Measurements from ENCODE around the gene NRXN3. TPM values are rescaled to one million over a fixed set of nuclear protein-coding genes. Genes with fewer than 3 reads are reported as not detected.

NRXN3 gene
- total RNA-seq, 4 donors from 2014 or later = 0.19 to 1.4 (median 0.40) TPM

DNA sequence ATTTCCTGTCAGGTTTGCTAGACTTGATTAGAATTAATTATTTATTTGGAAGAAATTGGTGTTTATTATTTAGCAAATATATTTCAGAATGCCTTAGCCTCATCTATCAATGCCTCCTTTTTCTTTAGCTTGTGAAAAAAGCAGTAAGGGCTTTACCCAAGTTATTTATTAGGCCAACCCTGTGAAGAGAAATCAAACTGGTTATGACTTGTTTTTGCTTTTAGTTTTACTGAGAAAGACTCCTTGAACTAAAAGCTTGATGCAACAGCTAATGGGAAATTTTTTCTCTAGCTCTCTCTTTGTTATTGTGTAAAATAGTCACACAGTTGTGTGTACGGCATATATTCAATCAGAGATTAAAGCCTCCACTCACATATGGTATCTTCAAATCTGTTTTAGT is 1734.3 kb downstream of the NRXN3 start:
- no peak for DNase-seq (ENCODE audit: low spot score)
- TF ChIP-seq CTCF (IDR thresholded peaks at IDR 0.05) = no peak
- ATAC-seq (ENCODE audit: low FRiP score) = no peak

- TF ChIP-seq CTCF (IDR thresholded peaks at IDR 0.05) = no peak
- ATAC-seq (ENCODE audit: low FRiP score) (no peak), DNase-seq (ENCODE audit: low spot score) (no peak)
Measured at GRCh38 chr14:79906994-79907393, 1736.8 kb downstream of the NRXN3 start.

GRCh38 chr14:79910086-79910485 is 1739.9 kb downstream of the NRXN3 start:
- no peak for ATAC-seq (ENCODE audit: low FRiP score)
- no peak for DNase-seq (ENCODE audit: low spot score)
- no peak for TF ChIP-seq CTCF (IDR thresholded peaks at IDR 0.05)

DNA sequence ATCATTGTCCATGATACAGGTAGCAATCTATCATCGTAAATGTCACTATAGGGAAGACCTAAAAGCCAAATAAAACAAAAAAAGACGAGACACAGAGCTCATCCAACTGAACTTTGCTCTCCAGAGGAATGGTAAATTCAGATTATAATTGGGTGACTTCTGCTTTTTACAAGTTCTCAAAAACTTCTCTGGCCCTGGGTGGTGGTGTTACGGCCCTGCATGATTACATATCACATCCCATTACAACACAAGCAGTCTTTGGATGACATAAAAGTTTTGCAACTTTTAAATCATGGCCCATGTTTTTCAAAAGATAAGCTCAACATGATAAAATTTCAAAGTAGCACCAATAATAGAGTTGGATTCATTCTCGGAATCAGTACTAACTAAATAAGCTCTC is 1741.6 kb downstream of the NRXN3 start:
- DNase-seq (ENCODE audit: low spot score) = no peak
- TF ChIP-seq CTCF (IDR thresholded peaks at IDR 0.05) = no peak
- no peak for ATAC-seq (ENCODE audit: low FRiP score)

DNA sequence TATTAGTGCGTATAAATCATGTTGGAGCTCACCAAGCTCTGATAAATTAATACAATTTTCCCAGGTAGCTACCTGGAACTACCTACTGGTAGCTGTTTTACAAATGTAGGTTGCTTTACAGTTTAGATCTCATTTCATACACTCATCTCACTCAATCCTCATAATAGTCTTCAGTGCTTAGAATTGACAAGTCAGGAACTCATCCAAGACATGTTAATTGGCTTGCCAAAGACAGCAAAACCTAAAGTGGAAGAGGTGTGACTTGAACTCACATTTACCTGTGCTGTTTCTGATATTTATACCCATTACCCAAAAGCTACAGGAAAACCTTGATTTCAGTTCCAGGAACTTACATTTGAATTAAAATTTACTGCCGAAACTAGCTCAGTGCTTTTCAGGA is 1744.4 kb downstream of the NRXN3 start:
- DNase-seq (ENCODE audit: low spot score) (no peak), ATAC-seq (ENCODE audit: low FRiP score) (no peak)
- TF ChIP-seq CTCF (IDR thresholded peaks at IDR 0.05) = no peak

- no peak for TF ChIP-seq CTCF (IDR thresholded peaks at IDR 0.05)
- ATAC-seq (ENCODE audit: low FRiP score) = no peak
- DNase-seq (ENCODE audit: low spot score) = no peak
Measured at GRCh38 chr14:79915406-79915805, 1745.2 kb downstream of the NRXN3 start.

- ATAC-seq (ENCODE audit: low FRiP score) = no peak
- no peak for TF ChIP-seq CTCF (IDR thresholded peaks at IDR 0.05)
- no peak for DNase-seq (ENCODE audit: low spot score)
Measured at GRCh38 chr14:79916281-79916680, 1746.1 kb downstream of the NRXN3 start.

Measured in omental fat pad (tissue), 4 donors.